Epithelial cell of prostate (primary cell): ENCODE measurements around the gene DRC7.

Experiments used
- DNase-seq: peaks from one replicate; pipeline ENCODE4 v3.0.0-alpha.2; 2011; ENCODE audit warnings: low read depth, low spot score
- H3K27ac ChIP-seq: fragments of 450-650 bp; 2 replicates; pipeline ENCODE4 v1.5.1; 2017; ENCODE audit warnings: mild to moderate bottlenecking

Gene DRC7

GRCh38 chr16:57689762-57690558 is 4.6 kb upstream of the DRC7 start:
- H3K27ac ChIP-seq = no peak overlapping the region
- no peak for DNase-seq

GRCh38 chr16:57690782-57691471 is 3.7 kb upstream of the DRC7 start:
- no peak for DNase-seq
- H3K27ac ChIP-seq = no peak overlapping the region

DNA sequence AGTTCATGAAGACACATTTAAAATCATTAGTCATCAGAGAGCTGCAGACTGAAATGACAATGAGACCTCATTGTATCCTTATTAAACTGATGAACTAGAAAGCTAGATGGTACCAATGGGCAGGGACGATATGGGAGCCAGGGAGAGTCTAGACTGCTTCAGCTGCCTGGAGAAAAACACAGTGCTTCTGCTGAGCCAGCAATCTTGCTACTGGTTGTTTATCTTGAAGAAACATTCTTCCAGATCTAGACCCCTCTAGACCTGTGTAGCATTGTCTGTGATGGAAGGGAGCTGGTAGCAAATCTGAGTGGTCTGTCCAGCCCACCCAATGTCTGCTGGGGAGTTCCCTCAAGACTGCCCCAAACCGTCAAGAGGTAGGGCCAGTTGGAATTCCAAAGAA is 2.0 kb upstream of the DRC7 start:
- H3K27ac ChIP-seq = no peak overlapping the region
- DNase-seq = no peak

GRCh38 chr16:57693550-57693949 is 1.1 kb upstream of the DRC7 start:
- no peak for DNase-seq

DNA sequence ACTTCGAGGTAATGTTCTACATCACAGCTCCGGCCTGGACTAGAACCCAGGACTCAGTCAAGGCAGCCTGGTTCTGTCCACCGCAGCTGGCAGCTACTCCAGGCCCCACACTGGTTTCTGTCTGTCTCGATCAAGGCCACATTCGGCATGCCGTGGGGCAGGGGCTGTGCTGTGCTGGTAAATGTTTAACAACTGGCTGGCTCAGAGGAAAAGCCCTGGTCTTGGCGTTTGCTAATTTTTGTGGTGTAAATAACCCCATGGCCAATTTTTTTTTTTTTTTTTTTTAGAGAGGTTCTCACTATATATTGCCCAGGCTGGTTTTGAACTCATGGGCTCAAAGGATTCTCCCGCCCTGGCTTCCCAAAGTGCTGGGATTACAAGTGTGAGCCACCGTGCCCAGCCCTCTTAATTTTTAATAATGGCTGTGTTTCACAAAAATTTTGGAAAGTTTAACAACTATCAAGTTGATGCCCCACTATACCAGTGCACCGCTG is 328 bp upstream of the DRC7 start:
- H3K27ac ChIP-seq = no peak overlapping the region
- DNase-seq = no peak

More at GRCh38 chr16:57693550-57693949, 1.1 kb upstream of the DRC7 start:
- no peak overlapping the region for H3K27ac ChIP-seq

DNA sequence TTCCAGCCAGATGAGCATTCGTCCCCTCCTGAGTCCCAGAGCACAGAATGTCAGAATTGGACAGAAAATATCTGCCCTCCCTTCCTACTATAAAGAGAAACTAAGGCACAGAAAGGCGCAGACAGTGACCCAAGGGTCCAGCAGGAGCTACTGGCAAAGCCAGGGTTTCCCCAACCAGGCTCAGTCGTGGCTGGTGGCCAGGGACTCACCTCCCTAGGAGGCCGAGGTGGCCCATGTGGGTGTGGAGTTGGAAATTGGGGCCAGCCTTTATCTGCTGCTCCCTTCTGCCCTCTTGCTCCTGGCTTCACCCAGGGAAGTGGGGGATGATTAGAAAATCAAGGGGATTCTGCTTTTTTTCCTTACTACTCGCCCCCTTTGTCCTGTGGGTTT is 1.1 kb downstream of the DRC7 start:
- no peak for DNase-seq
- no peak overlapping the region for H3K27ac ChIP-seq

GRCh38 chr16:57696240-57696639 is 1.6 kb downstream of the DRC7 start:
- no peak overlapping the region for H3K27ac ChIP-seq
- no peak for DNase-seq

- DNase-seq = no peak
- no peak overlapping the region for H3K27ac ChIP-seq
These were observed 3.4 kb downstream of the DRC7 start for GRCh38 chr16:57697896-57698537.

GRCh38 chr16:57698812-57699405 is 4.3 kb downstream of the DRC7 start:
- DNase-seq = no peak
- no peak overlapping the region for H3K27ac ChIP-seq

GRCh38 chr16:57699481-57699880 is 4.9 kb downstream of the DRC7 start:
- no peak overlapping the region for H3K27ac ChIP-seq
- no peak for DNase-seq

GRCh38 chr16:57699899-57700298 is 5.3 kb downstream of the DRC7 start:
- no peak overlapping the region for H3K27ac ChIP-seq
- no peak for DNase-seq

- H3K27ac ChIP-seq = no peak overlapping the region
- DNase-seq = no peak
These were observed 6.4 kb downstream of the DRC7 start for GRCh38 chr16:57700781-57701551.

DNA sequence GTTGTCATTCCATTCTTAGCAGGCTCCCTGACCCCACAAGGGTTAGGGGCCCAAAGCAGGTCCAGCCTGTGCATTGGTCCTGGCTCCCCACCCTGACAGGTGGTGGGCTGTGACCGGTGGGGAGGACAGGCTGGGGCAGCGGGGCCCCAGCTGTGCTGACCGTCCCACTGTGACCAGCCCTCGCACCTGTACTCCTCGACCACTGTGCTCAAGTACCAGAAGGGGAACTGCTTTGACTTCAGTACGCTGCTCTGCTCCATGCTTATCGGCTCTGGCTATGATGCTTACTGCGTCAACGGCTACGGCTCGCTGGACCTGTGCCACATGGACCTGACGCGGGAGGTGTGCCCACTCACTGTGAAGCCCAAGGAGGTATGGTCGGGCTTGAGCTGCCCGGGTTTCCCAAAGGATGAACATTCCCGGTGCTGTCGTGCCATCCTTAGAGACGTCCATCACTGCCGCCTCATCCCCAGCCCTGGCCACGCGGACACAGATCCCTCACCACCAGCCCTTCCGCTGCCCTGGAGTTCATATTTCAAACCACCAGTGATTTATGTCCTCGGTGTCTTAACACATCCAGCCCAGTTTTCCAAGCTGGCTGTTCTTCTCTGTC is 7.3 kb downstream of the DRC7 start:
- H3K27ac ChIP-seq = no peak overlapping the region
- no peak for DNase-seq

DNA sequence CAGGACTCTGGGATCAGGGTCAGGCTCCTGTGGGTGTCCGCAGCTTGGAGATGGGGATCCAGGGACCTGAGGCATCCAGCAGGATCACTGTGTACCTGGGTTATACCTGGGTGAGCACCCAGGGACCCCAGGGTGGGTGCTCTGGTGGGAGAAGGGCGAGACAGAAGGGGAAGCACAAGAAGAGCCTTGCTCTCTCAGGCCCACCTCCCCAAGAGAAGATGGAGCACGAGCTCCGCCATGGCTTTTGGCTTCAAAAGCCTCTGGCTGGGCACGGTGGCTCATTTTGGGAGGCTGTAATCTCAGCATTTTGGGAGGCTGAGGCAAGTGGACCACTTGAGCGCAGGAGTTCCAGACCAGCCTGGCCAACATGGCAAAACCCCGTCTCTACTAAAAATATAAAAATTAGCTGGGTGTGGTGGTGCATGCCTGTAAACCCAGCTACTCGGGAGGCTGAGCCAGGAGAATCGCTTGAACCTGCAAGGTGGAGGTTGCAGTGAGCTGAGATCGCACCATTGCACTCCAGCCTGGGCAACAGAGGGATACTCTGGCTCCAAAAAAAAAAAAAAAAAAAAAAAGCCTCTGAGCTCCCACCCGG is 8.9 kb downstream of the DRC7 start:
- no peak for DNase-seq
- H3K27ac ChIP-seq = no peak overlapping the region

GRCh38 chr16:57704011-57704904 is 9.7 kb downstream of the DRC7 start:
- no peak overlapping the region for H3K27ac ChIP-seq
- no peak for DNase-seq

DNA sequence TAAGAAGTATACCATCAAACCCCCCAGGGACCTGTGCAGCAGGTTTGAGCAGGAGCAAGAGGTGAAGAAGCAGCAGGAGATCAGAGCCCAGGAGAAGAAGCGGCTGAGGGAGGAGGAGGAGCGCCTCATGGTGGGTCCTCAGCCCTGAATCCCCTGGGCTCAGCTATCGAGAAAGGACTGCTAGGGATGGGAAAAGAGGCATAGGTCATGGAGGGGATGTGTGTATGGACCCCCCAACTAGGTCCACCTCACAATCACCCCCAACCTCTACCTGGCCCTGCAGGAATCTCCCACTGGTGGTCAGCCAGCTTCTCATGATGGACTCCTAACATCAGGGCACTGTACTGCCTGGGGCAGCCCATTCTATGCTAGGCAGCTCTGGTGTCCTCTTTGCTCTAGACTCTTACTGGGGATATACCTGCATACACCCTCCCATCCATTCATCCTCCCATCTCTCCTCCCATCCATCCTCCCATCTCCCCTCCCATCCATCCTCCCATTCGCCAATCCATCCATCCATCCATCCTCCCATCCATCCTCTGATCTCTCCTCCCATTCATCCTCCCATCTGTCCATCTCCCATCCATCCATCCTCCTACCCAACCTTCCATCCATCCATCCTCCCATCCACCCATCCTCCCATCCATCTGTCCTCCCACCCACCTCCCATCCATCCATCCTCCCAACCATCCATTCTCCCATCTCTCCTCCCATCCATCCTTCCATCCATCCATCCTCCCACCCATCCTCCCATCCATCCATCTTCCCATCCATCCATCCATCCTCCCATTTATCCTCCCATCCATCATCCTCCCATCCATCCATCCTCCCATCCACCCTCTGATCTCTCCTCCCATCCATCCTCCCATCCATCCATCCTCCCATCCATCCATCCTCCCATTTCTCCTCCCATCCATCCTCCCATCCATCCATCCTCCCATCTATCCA is 10.6 kb downstream of the DRC7 start:
- H3K27ac ChIP-seq = no peak overlapping the region
- DNase-seq = no peak

DNA sequence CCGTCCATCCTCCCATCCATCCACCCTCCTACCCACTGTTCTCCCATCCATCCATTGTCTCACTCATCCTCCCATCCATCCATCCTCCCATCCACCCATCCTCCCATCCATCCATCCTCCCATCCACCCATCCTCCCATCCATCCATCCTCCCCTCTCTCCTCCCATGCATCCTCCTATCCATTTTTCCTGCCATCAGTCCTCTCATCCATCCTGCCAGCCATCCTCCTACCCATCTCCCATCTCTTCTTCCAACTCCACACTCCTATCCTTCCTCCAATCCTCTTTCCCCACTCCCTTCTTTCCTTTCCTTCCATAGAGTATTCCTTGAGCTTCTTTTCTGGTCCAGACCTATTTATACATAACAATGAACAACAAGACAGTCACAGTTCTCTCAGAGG is 12.1 kb downstream of the DRC7 start:
- H3K27ac ChIP-seq = no peak overlapping the region
- no peak for DNase-seq
